Spleen (tissue), 7 donors: Measurements from ENCODE around the gene SLC29A3.

Source experiments
- POLR2A ChIP-seq, 3 donors: fragments of 450-650 bp; IDR thresholded peaks; one replicate each; pipeline ENCODE4 v1.5.1; 2017; ENCODE audit warnings: antibody characterized with exemption in 3 of 3, mild to moderate bottlenecking in 1 of 3
- POLR2AphosphoS5 ChIP-seq, 3 donors: sonication (generic); formaldehyde crosslinking; IDR thresholded peaks; one replicate each; pipeline ENCODE4 v1.5.1; 2017; ENCODE audit warnings: antibody characterized with exemption in 3 of 3
- TF ChIP-seq, protein P1 (sequence below), 11 experiments: fragments of 200-600 bp in 7 of 11; fragments of 450-650 bp in 4 of 11; sonication (generic) in 4 of 11; IDR thresholded peaks in 8 of 11; conservative IDR thresholded peaks in 3 of 11; 1 replicate in 7 of 11; 2 replicates in 4 of 11; pipeline versions ENCODE4 v1.4.0 to v1.8.0; 2016 to 2021; ENCODE audit warnings: antibody characterized with exemption in 11 of 11, inconsistent platforms in 4 of 11, mild to moderate bottlenecking in 1 of 11
- donor health status: DM: no; HTN: no; CAD: no; lungs with moderate emphysema.
- donor health status: DM: no; HTN: no; CAD: no.
- donor health status: DM: no; HTN: no; CAD: no.

DNA sequence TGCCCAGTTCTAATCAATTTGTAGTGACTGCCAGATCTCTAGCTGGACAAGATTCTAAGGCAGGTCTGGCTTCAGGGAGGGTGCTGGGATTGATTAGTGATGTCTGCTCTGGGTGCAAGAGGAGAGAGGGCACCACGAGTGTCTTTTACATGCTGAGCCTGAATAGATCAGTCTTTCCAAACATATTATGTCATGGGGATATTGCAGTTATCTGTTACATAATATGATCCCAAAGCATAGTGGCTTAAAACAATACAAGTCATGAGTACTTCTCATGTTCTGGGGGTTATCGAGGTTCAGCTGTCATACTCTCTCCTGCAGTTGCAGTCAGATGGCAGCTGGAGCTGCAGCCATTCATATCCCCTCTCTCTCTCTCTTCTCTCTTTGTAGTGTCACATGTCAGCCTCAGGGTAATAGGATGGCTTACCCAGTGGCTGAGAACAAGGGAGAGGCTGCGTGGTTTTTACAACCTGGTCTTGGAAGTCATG lies 26.0 kb downstream of the SLC29A3 start:
- TF ChIP-seq, protein P1, sequence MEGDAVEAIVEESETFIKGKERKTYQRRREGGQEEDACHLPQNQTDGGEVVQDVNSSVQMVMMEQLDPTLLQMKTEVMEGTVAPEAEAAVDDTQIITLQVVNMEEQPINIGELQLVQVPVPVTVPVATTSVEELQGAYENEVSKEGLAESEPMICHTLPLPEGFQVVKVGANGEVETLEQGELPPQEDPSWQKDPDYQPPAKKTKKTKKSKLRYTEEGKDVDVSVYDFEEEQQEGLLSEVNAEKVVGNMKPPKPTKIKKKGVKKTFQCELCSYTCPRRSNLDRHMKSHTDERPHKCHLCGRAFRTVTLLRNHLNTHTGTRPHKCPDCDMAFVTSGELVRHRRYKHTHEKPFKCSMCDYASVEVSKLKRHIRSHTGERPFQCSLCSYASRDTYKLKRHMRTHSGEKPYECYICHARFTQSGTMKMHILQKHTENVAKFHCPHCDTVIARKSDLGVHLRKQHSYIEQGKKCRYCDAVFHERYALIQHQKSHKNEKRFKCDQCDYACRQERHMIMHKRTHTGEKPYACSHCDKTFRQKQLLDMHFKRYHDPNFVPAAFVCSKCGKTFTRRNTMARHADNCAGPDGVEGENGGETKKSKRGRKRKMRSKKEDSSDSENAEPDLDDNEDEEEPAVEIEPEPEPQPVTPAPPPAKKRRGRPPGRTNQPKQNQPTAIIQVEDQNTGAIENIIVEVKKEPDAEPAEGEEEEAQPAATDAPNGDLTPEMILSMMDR (IDR thresholded peaks at IDR 0.05 in 8 of 11, conservative IDR thresholded peaks at IDR 0.05 in 3 of 11): no peak
- TF ChIP-seq POLR2A (IDR thresholded peaks at IDR 0.05) (no peak), POLR2AphosphoS5 (IDR thresholded peaks at IDR 0.05) (no peak)
